NCI-H2107 (cell line): ENCODE results near the gene LINGO1.

ENCODE experiments used
- DNase-seq: peaks from one replicate; lab custom pipeline; 2025; lab: John Stamatoyannopoulos, UW

The LINGO1 gene

DNA sequence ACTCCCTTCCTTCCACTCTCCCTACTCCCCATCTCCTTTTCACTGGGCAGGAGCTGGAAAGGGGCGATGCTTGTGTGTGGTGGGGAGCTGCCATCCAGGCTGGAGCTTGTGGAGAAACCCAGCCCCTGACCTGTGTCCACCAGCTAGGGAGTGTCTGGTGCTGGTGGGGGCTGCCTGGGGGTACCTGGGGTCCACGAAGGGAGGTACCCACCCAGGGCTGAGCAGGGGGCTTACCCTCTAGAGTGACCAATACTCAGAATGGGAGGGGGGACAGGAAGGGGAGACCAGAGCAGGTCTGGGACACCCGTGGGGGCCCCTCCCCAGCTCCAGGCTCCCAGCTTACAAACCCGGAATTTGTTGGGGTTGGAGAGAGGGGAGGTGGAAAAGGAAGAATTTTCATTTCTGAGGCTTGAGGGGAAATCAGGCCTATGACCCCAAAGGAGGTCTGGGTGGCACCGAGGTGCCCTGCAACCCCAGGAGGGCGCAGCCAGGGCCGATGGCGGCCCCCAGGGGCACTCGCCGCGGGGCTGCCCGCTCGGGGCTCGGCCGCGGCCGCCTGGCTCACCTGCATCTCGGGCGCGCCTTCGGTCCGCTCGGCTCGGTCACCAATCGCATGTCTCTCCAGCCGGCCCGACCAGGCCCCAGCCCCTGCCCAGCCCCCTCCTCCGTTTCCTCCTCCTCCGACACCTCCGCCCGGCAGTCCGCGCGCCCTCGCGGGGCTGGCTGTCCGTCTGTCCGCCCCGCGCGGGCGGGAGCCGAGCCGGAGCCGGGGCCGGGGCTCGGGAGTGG is 773 bp downstream of the LINGO1 start:
- DNase-seq = no peak

DNA sequence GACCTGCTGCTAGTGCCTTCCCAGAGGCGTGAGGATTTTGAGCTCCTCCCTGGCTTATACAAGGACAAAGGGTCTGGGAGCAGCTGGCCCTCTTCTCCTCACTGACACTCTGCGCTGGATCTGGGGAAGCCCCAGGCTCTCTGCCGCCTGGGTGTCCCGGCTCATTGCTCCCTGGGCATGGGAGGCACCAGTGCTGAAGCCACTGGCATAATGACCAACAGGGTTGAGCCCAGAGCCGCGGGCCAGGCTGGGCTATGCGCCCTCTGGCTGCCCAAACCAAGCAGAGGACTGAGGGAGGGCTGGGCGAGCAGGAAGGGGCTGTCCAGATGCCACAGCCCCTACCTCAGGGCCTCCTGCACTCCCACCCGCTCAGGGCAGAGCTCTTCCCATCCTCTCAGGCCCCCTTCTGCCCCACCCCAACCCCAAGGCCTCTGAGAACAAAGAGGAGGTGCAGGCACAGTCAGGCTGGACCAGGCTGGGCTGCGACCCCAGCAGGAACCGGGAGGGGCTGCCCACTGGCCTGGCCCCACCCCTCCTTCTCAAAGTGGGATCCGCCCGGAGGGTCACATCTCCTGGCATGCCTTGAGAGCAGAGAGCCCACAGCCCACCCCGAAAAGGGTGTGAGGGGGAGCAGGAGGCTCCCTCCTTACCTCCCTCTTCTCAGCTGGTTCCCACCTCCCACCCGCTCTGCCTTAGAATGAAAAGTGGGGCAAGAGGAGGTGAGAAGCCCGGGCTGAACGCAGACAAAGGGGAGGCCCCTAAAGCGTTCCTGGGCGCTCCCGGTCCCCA is 1.6 kb downstream of the LINGO1 start:
- DNase-seq = no peak

DNA sequence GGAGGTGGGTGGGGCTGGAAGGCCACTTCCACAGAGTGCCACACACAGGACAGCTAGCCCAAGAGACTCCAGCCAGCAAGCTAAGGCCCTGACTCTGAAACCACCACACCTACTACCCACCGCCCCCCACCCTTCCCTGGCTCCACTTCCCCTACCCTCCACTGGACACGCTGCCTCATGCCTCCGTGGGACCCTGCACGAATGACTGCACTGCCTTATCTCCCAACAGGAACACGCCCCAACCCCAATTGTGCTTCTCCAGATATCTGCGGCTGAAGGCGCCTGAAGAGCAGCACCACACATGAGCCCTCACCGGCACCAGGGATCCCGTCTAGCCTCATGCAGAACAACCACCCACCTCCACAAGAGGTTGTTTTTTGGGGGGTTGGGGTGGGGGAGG is 2.7 kb downstream of the LINGO1 start:
- no peak for DNase-seq

DNA sequence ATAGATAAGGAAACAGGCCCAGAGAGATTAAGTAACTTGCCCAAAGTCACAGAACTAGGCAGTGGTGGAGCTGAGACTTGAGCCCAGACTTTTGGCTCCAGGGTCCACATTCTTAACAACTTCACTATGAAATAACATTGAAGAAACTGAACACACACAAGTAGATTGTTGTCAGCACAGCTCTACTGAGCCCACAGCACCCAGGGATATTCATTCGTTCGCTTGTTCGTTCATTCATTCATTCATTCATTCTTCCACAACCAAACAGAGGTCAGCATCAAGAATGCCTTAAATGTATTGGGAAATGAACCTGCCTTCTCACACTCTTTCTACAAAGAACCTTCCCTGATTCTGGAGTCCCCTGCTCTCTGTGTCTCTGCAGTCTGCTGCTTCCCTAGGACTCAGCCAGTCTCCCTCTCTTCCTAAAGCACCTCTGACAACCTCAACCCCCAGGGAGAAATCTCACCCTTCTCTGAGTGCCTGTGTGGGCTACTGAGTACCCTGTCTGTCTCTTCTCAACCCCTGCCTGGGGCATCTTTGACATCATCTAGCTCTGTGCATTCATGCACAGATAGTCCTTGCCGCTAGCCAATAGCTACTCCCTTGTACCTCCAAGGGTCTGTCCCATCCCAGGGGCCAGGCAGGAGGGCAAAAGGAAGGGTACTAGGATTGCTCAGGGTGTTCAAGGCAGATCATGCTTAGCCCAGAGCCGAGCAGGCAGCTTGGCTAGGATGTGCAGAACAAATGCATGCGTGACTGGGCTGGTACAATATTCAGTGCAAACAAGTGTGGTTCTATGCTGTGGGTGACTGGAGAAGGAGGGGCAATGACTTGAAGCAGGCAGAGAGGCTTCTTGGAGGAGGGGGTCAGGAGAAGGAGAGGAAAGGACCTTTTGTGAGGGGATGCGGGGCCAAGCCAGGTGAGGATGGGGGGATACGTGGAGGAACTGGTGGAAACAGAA is 3.4 kb downstream of the LINGO1 start:
- no peak for DNase-seq

GRCh38 chr15:77628010-77628409 is 4.7 kb downstream of the LINGO1 start:
- no peak for DNase-seq

- no peak for DNase-seq
These were observed 5.1 kb downstream of the LINGO1 start for GRCh38 chr15:77627581-77627980.

- no peak for DNase-seq
These were observed 5.6 kb downstream of the LINGO1 start for GRCh38 chr15:77627067-77627466.

- no peak for DNase-seq
These were observed 6.7 kb downstream of the LINGO1 start for GRCh38 chr15:77626002-77626401.

GRCh38 chr15:77625376-77625775 is 7.3 kb downstream of the LINGO1 start:
- DNase-seq = no peak

DNA sequence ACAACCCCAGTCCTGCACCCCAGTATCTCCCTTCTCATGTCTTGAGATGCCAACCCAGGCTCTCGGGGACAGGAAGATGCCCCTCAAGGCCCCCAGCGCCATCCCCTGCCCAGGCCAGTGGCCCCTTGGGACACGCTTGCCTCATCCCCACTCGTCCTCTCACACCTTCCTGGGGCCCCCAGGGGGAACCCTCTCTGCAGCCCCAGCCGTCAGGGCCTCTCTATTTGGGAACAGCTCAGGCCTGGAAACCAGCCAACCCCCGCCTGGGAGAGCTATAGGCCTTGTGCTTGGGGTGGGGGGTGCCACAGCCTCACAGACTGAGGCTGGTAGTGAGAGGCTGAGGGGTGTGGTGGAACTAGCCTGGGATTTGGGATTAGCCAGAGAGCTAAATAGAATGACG is 7.8 kb downstream of the LINGO1 start:
- DNase-seq = no peak

GRCh38 chr15:77623755-77624524 is 8.8 kb downstream of the LINGO1 start:
- DNase-seq = no peak

DNA sequence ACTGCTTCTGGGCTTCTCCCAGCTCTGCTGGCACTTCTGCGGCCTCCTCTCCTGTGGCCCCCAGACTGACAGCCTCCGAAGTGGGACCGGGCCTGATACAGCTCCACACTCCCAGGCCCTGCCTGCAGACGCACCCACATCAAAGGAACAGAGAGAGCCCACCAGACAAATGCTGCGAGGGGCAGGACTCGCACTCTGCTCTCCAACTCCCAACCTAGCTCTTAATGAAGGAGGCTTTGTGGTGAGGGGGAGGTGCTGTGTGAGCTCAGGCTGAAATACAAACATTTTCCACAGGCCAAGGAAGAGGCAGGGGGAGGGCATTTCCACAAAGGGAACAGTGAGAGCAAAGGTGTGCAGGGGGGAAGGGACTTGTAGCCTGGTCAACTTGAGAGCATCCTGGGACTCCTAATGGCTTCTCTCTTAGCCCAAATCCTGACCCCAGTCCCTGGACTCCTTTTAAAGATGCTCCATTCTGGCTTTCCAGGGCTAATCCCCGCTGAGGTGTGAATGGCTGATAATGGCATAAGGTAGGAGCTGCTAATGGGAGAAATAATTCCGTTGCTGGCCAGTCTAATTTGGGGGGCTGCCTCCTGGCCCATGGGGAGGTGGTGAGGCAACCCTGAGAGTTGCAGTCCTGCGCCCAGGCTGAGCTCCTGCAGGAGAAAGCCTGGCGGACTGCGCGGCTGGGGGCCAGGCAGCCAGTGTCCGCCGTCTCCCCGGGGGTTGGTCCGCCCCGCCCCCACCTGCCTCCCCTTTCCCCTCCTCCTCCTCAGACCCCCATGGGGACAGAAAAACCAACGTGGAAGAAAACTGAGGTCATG is 9.6 kb downstream of the LINGO1 start:
- DNase-seq = no peak

GRCh38 chr15:77622209-77622933 is 10.3 kb downstream of the LINGO1 start:
- no peak for DNase-seq

- DNase-seq = no peak
These were observed 10.9 kb downstream of the LINGO1 start for GRCh38 chr15:77621847-77622208.

- DNase-seq = no peak
These were observed 11.6 kb downstream of the LINGO1 start for GRCh38 chr15:77620960-77621647.

DNA sequence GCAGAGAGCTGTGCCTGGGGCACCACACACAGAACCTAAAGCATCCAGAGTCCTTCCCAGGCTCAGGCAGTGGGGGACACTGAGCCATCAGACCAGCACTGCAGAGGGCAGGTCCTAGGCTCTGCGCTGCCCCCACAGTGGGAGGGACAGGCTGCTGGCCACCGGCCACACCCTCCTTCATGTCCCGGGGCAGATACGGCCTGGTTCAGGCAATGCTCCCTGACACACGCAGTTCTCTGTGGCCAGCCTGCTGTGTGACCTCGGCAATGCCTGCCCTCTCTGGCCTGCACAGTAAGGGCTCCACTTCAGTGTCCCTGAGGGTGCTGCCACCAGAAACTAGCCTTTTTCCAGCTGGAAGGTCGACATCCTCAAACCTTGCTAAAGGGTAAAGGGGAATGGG is 12.4 kb downstream of the LINGO1 start:
- no peak for DNase-seq

- DNase-seq = no peak
These were observed 12.8 kb downstream of the LINGO1 start for GRCh38 chr15:77619883-77620282.

DNA sequence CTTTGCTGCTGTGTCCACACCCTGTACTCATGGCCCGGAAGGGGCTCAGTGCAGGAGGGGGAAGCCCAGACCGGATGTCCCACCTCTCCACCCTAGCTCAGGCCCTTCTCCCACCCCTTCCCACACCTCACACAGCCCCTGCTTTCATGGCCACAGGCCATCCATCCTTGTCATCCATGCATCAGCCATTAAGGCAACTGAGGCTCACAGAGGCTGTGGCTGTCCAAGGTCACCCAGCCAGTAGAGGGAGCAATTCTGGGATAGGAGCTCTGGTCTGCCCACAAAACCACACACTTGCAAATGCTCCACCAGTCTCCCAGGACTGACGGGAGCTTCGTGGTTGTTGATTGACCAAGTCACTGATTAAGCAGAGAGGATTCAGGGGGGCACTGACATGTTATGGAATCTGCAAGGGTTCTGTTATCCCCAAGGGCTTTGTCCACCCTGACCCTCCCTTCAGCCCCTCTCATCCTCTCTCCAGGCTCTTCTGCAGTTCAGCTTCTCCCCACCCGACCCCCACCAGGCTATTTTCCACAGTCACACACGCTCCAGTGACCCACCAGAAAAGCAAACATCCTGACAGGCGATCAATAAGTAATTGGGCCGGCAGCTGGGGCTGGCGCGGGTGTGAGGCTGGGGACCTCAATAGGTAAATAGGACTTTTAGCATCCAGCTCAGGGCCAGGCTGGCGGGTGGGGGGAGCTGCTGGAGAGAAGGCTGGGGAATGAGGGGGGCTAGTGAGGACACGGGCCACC is 15.1 kb downstream of the LINGO1 start:
- DNase-seq = no peak

DNA sequence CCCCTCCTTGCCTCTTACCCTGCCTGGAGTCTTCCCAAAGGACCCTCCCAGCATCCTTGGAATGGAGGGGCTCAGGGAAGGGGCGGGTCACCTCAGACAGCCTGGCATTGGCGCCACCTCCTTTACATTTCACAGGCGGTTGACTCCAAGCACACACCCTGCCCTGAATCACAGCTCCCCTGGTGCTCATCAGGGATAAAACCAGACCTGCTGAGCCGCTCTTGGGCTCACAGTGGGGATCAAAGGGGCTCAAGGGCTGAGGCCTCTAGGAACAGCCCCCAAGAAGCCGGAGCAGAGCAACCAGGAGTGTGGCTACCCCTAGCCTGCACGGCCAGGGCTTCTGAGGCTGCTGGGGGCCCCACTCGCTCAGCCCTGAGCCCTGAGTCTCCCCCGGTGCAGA is 16.6 kb downstream of the LINGO1 start:
- DNase-seq = no peak
